GM19438 (cell line): ENCODE data around the gene C2CD3.
"Not testable (repeated sequence)": the region's sequence is repeated elsewhere in the genome, so short reads cannot be mapped to it uniquely, and the experiment has no call there.

Source experiments
- ATAC-seq: cut with Tn5 transposase; IDR thresholded peaks from one replicate; pipeline ENCODE4 v1.9.1; 2021; ENCODE audit warnings: low read depth; ENCODE audit not compliant: unreplicated experiment

C2CD3 gene

GRCh38 chr11:74162681-74163467 is 7.9 kb downstream of the C2CD3 start:
- ATAC-seq = no peak

GRCh38 chr11:74159642-74160041 is 11.2 kb downstream of the C2CD3 start:
- ATAC-seq = no peak

- ATAC-seq = no peak
Measured at GRCh38 chr11:74157169-74157568, 13.6 kb downstream of the C2CD3 start.

- no peak for ATAC-seq
Measured at GRCh38 chr11:74154620-74155281, 16.1 kb downstream of the C2CD3 start.

GRCh38 chr11:74153224-74153623 is 17.6 kb downstream of the C2CD3 start:
- no peak for ATAC-seq

GRCh38 chr11:74147199-74147929 is 23.4 kb downstream of the C2CD3 start:
- ATAC-seq = no peak

- no peak for ATAC-seq
Measured at GRCh38 chr11:74144592-74144991, 26.2 kb downstream of the C2CD3 start.

GRCh38 chr11:74142624-74143023 is 28.2 kb downstream of the C2CD3 start:
- ATAC-seq = no peak

- ATAC-seq = no peak
Measured at GRCh38 chr11:74141908-74142307, 28.9 kb downstream of the C2CD3 start.

GRCh38 chr11:74141241-74141695 is 29.5 kb downstream of the C2CD3 start:
- no peak for ATAC-seq

- ATAC-seq = not testable (repeated sequence)
Measured at GRCh38 chr11:74139919-74140431, 30.8 kb downstream of the C2CD3 start.

GRCh38 chr11:74139151-74139918 is 31.5 kb downstream of the C2CD3 start:
- no peak for ATAC-seq

- ATAC-seq = no peak
Measured at GRCh38 chr11:74138572-74138971, 32.2 kb downstream of the C2CD3 start.

- ATAC-seq = no peak
Measured at GRCh38 chr11:74138021-74138420, 32.8 kb downstream of the C2CD3 start.

- no peak for ATAC-seq
Measured at GRCh38 chr11:74135127-74135840, 35.5 kb downstream of the C2CD3 start.

- ATAC-seq = no peak
Measured at GRCh38 chr11:74134661-74135060, 36.1 kb downstream of the C2CD3 start.

- no peak for ATAC-seq
Measured at GRCh38 chr11:74133436-74133835, 37.4 kb downstream of the C2CD3 start.

GRCh38 chr11:74132833-74133232 is 38.0 kb downstream of the C2CD3 start:
- ATAC-seq = no peak

GRCh38 chr11:74129121-74129520 is 41.7 kb downstream of the C2CD3 start:
- ATAC-seq = not testable (repeated sequence)

GRCh38 chr11:74123008-74123448 is 47.8 kb downstream of the C2CD3 start:
- ATAC-seq = no peak
